Measurements from ENCODE around the gene IQSEC3.

IQSEC3 gene

GRCh38 chr12:168763-169525, 102.4 kb downstream of the IQSEC3 start:
- DNase-seq = no peak

- no peak for DNase-seq
Measured at GRCh38 chr12:169528-170370, 103.2 kb downstream of the IQSEC3 start.

- no peak for DNase-seq
Measured at GRCh38 chr12:170371-171225, 104.0 kb downstream of the IQSEC3 start.

GRCh38 chr12:171276-171675, 104.7 kb downstream of the IQSEC3 start:
- no peak for DNase-seq

- DNase-seq = no peak
Measured at GRCh38 chr12:171743-172676, 105.4 kb downstream of the IQSEC3 start.

DNA sequence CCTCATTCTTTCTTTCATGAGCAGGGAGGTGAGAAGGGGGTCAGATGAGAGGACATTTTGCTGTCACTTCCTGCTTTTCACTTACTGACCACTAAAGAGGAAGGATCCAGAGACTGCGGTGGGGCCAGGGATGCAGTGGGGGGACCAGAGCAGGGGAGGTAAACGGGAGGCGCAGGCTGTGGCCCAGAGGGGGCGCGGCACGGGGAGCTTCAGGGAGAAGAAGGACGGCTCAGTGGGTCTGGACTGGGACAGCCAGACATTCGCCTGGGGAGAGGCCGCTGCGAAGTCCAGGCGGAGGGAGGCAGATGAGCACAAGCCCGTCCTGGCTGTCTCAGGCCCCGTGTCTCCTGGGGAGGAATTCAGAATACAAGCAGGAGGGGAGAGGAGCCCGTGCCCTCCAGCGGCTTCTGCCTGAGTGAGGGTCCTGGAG, 106.2 kb downstream of the IQSEC3 start:
- no peak for DNase-seq

DNA sequence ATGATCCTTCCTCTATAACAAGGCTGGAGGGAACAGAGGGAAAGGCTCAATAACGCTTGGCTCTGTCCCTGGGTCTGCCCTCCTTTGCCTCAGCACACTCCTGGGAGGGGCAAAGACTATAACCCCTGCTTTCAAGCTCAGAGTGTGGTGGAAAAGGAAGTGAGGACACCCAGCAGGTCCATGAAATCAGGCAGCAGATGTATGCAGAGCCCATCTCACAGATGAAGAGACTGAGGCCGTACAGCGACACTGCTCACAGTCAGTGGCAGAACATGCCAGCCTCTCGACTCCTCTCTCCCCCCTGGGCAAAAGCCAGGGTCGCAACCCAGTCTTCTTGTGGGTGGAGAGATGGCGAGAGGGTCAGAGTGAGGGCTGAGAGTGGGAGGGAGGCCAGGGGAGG, 107.6 kb downstream of the IQSEC3 start:
- DNase-seq = no peak

- DNase-seq = no peak
Measured at GRCh38 chr12:174596-174995, 108.0 kb downstream of the IQSEC3 start.

- no peak for DNase-seq
Measured at GRCh38 chr12:175250-175649, 108.7 kb downstream of the IQSEC3 start.

DNA sequence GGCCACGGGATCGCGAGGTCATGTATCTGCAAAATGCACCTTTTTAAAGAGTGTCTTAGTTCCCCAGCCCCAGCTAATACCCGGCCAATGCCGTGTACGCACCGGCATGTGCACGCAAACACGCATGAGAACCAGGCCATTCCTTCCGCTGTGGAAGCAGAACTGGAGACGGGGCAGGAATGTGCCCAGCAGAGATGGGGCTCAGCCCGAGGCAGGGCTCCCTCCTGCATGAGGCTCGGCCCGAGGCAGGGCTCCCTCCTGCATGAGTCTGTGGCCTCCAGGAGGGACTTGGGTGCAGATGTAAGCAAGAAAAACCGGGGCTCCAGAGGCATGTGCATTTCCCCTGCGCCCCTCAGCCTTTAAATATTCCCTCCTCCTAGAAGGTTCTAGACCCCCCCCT, 109.2 kb downstream of the IQSEC3 start:
- DNase-seq = no peak

DNA sequence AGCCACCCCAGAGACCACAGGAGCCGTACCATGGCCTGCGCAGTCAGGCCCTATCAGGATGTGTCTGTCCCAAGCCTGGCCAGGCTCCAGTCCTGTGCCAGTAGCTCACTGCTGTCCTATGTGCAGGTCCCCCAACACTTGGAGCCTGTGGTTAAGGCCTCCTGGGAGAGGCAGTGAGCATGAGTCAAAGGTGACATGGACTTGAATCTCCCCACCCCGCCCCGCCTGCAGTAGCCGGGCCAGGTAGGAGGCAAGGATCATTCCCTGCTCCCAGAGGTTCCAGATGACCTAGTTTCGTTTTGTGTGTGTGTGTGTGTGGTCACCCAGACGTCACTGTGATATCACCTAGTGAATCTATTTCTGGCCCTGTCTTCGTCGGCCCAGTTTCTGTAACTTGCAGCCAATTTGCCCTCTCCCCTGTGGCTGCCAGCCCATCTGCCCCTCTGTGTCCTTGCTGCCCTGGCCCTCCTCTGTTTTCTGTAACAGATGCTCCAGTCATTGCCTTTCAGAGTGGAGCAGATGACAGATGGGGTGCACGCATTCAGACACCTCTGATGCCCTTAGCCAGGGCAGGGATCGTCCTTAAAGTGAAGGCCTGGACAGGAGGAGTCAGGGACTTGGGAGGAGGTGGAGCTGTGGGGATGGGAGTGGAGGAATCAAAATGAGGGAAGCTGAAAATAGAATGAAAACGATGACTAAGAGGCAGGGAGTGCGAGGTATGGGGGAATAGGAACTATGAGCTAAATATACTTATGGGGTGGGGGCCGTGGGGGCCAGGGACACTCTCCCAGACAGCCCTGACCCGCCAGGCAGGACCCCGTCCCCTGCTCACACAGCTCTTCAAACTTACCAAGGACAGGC, 110.0 kb downstream of the IQSEC3 start:
- no peak for DNase-seq

DNA sequence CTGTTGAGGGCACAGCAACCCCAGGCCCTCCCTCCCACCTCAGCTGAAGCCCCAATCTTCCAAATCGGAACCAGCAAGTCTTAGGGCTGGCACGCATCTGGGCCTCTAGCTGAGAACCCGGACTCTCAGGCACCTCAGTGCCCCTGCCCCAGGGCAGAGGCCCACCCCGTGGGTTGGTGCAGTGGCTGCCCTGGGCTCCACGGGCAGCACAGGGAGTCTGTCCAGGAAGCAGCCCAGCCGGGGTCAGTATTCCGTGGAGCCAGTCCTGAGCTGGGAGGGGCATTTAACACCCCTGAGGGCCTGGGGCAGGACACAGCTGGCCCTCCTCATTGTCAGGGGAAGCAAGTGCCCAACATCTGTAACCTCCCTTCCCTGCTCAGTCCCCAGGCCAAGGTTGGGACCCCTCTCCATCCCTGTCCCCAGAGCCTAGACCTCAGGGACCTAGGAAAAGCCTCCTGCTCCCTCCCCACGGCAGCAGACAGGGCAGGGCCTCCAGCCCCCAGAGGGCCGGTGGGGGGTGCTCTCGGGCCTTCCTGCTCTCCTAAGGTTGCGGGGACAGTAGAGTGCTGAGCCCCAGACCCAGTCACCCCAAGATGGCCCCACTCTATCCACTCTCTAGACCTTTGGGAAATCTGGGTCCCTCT, 110.9 kb downstream of the IQSEC3 start:
- DNase-seq = no peak

DNA sequence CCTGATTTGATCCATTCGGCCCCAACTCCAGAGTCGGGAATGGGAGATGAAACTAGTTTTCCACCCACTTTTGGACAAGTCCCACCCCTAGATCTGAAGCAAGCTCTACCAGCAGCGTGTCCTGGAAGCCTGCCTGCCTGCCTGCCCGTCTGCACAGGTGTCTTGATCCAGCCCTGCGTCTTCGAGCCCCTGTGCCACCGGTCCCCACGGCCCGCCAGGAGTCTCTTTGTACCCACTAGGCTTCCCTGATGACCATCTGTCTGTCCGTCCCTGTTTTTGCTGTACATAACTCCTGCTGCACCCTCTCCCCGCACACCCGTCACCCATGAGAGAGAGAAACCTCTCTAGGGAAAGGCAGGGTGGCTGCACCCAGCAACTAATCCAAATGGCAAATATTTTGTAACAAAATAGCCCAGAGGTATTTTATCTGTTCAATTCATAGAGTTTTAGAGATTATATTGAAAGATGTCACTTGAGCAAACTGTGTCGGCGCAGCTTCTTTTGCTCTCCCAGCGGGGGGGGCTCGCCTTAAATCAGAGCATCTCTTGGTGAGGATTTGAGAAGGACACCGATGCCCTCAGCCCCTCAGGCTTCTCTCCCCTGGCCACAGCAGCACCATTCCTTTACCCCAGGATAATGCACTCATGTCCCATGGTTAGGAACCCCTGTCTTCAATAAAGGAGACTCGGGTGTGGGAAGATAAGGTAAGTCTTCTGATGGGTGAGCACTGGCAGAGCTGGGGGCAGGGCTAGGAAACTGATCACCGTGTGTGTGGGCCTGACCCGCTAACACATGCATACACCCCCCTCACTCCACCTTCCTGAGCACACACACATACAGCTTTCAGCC, 111.6 kb downstream of the IQSEC3 start:
- no peak for DNase-seq

GRCh38 chr12:178829-179109, 112.2 kb downstream of the IQSEC3 start:
- no peak for DNase-seq

- no peak for DNase-seq
Measured at GRCh38 chr12:179131-179884, 112.7 kb downstream of the IQSEC3 start.

- no peak for DNase-seq
Measured at GRCh38 chr12:179885-180284, 113.3 kb downstream of the IQSEC3 start.

DNA sequence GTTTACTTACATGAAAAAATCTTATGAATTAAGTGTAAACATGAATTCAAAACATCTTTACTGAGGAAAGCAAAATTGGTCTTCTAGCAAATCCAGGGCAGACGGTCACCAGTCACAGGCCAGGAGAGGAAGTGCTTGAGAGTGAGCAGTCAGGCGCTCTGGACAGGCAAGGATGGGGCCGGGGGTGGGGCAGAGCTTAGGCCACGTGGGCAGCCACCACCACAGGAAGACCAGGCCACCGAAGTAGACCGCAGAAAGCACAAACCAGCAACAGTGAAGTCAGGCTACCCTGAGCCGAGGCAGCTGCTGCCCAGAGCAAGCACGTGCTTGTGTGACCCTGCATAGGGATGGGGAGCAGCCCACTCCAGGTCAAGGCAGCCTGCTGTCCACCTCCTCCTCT, 113.9 kb downstream of the IQSEC3 start:
- no peak for DNase-seq

DNA sequence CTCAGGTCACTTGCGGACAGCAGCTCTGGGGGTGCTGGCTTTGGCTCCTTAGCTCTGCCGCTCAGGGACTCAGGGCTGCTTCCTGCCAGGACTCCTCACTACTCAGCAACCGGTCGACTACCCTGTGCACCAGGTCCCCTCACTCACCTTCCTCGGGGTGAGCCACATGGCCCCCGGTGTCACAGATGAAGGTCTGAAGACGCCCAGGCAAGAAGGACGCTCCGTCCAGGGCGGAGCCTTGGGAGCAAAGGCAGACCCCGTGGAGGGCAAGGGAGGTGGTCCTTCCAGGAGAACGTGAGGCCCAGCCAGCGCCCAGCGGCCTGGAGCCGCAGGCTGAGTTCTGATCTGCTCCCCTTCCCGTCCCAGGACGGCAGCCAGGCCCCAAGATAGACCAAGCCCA, 115.4 kb downstream of the IQSEC3 start:
- no peak for DNase-seq

- DNase-seq = no peak
Measured at GRCh38 chr12:182381-182892, 115.9 kb downstream of the IQSEC3 start.
